Adipocyte (in vitro differentiated cells): ENCODE data around the gene AGRP.

ENCODE experiments used
- DNase-seq: peaks from one replicate; pipeline ENCODE4 v3.0.0-alpha.2; 2015; ENCODE audit warnings: low read depth
- H3K27me3 ChIP-seq: replicated peaks from 2 replicates; pipeline ENCODE4 v1.7.0; 2013; ENCODE audit warnings: mild to moderate bottlenecking, low read length, moderate library complexity; ENCODE audit not compliant: control insufficient read depth, insufficient read depth
- H3K36me3 ChIP-seq: 2 replicates; pipeline ENCODE4 v1.7.0; 2013; ENCODE audit warnings: low read length, mild to moderate bottlenecking, moderate library complexity; ENCODE audit not compliant: control insufficient read depth, insufficient read depth, severe bottlenecking
- H3K4me1 ChIP-seq: 2 replicates; pipeline ENCODE4 v1.7.0; 2013; ENCODE audit warnings: mild to moderate bottlenecking, low read length, moderate library complexity; ENCODE audit not compliant: control insufficient read depth, insufficient read depth
- H3K4me3 ChIP-seq: 2 replicates; pipeline ENCODE4 v1.7.0; 2013; ENCODE audit warnings: mild to moderate bottlenecking, low read length, moderate library complexity
- H3K9ac ChIP-seq: 2 replicates; pipeline ENCODE4 v1.7.0; 2013; ENCODE audit warnings: mild to moderate bottlenecking, low read length, moderate library complexity
- H3K9me3 ChIP-seq: 2 replicates; pipeline ENCODE4 v1.7.0; 2013; ENCODE audit warnings: mild to moderate bottlenecking, low read length, moderate library complexity; ENCODE audit not compliant: control insufficient read depth

Gene AGRP

DNA sequence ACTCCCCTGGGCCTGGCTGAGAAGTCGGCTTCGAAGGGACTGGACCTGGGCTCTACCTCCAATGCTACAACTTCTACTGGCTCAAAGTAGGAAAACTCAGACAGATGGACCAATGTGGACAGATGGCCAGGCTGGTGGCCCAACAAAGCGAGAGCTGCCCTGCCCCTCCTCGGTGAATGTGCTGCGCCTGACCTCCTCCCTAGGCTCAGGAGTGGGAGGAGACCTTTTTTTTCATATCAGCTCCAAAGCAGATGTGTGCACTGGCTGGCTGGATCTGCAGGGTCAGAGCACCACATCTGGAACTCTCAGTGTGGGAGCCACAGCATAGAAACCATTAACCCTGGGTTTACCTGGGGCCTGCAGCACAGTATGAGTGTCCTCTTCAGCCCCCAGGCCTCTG, 23.2 kb downstream of the AGRP start:
- Histone ChIP-seq H3K9ac (no peak overlapping the region), H3K27me3 (no peaks in the 10 kb centered on the region), H3K36me3 (peaks cover 9% of the 10 kb centered on the region), H3K4me3 (no peak overlapping the region), H3K4me1 (peaks cover 76% of the 10 kb centered on the region), H3K9me3 (no peaks in the 10 kb centered on the region)
- no peak for DNase-seq

DNA sequence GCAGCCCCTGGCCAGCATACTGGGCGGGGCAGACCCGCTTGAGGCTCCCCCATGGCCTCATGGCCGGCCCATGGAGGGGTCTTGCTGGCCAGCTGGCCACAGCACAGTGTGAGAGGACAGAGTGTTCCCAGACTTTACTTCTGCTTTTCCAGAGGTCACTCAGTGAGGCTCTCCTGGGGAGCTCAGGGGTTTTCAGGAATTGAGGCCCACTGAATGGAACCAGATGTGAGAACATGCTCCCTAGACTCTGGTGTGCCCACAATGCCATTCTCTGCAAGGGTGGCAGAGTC, 23.5 kb downstream of the AGRP start:
- Histone ChIP-seq H3K36me3 (peaks cover 9% of the 10 kb centered on the region), H3K9me3 (no peaks in the 10 kb centered on the region), H3K9ac (no peak overlapping the region), H3K4me3 (no peak overlapping the region), H3K27me3 (no peaks in the 10 kb centered on the region), H3K4me1 (peaks cover 73% of the 10 kb centered on the region)
- DNase-seq, result peak; percentile 33

DNA sequence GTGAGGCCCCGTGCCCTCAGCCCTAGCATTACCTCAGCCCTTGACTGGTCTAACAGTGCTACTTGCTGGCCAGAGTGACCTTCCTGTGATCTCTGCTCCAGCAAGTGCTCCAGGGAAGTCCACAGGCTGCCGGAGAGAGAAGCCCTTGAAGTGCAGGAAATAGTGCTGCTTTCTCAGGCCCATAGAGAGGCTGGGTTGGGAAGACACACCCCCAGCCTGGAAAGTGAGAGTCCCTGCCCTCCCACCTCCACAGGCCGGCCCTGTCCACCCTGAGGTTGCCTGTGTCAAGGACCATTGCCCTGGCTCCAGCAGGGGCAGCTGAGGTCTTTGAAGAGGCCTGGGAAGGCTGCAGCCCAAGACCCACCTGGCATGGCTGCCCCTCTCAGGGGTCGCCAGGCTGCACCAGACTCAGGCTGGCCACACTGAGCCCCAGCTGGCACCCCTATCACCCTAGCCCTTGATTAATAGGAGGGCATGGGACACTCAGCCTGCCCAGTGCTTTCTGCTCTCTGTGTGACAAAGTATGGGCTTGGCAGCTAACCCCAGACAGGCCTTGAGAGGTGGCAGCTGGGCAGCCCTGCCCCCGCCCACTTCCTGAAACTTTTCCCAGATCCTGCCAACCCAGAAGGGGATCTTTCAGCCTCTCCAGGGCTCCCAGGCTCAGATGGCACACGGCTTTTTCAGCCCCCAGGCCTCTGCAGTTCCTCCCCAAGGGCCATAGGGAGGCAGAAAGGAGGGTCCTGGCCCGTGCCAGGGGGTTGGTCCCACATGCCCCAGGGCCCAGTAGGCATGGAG, 24.1 kb downstream of the AGRP start:
- Histone ChIP-seq H3K4me1 (peaks cover 67% of the 10 kb centered on the region), H3K9ac (peak overlapping the region; percentile 41), H3K4me3 (no peak overlapping the region), H3K36me3 (peaks cover 9% of the 10 kb centered on the region), H3K9me3 (no peaks in the 10 kb centered on the region), H3K27me3 (no peaks in the 10 kb centered on the region)
- peak; percentile 30 for DNase-seq

DNA sequence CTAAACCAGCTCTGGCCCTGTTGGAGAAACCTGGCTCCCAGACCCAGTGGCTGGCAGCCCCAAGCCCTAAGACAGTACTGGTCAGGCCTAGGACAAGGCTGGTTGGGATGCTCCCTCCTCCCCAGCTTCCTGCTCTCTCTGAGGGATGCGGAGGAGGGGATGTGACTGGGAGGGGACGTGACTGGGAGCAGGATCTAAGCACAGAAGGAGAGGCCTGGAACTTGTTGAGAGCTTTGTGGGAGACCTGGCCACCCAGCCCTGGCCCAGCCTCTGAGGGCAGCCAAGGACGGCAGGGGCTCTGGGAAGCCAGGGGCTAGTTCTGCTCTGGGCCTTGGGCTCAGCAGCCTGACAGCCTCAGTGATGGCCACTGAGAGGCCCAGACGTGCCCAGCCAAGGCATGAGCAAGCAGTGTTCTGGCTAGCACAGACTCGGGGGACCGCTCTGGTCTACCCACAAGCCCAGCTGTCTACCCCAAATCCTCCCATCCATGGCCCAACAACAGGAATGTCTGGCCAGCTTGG, 25.2 kb downstream of the AGRP start:
- Histone ChIP-seq H3K36me3 (peaks cover 10% of the 10 kb centered on the region), H3K9ac (peak overlapping the region; percentile 28), H3K4me3 (no peak overlapping the region), H3K27me3 (no peaks in the 10 kb centered on the region), H3K9me3 (no peaks in the 10 kb centered on the region), H3K4me1 (peaks cover 61% of the 10 kb centered on the region)
- no peak for DNase-seq

DNA sequence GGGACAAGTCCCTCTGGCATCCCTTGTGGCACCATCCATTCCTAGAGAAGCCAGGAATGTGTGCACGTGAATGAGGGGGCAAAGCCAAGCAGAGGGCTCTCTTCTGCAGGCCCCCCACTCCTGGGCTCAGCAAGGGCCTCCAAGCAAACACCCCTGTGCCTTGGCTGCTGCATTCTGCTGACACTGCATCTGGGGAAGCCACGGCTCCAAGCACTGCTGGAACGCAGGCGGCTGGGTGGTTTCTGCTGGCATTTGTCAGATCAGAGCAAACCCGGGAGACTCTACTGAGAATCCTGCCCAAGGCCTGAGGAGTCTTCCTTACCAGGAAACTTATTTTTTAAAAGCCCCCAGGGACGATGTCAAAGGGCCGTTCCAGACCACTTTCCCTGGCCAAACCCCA, 25.7 kb downstream of the AGRP start:
- Histone ChIP-seq H3K9ac (peak overlapping the region; percentile 28), H3K36me3 (peaks cover 16% of the 10 kb centered on the region), H3K4me3 (no peak overlapping the region), H3K9me3 (no peaks in the 10 kb centered on the region), H3K4me1 (peaks cover 55% of the 10 kb centered on the region), H3K27me3 (no peaks in the 10 kb centered on the region)
- DNase-seq, result no peak

DNA sequence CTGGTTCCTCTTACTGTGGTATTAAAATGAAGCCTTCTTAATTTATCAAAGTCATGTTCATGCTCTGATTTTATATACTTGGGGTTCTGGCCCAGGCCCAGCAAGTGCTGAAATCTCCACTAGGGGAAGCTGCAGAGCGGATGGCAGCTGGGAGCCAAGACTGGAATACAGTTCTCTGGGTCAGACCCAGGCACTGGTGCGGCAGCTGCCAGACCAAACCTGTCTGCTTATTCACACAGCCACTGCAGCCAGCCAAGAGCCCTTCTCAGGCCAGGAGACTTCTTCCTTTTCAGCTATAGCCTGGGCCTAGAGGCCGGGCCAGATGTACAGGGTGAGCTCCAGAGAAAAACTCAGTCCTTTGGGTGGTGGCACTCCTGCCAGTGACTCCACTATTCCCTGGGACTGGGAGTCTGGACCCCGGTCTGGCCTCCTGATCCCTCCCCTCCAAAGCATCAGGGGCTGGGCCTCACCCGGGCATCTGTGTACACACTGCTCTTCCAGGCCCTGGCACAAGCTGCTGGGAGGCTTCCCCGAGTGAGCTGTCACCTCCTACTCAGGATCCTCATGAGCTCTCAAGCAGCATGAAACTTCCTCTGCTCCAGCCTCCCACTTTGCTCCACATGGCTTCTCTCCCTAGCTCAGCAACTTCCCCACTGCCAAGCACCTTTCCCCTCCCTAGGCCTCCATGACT, 26.8 kb downstream of the AGRP start:
- DNase-seq, result peak; percentile 47
- Histone ChIP-seq H3K36me3 (peaks cover 22% of the 10 kb centered on the region), H3K4me1 (peaks cover 51% of the 10 kb centered on the region), H3K27me3 (no peaks in the 10 kb centered on the region), H3K9me3 (no peaks in the 10 kb centered on the region), H3K4me3 (no peak overlapping the region), H3K9ac (peak overlapping the region; percentile 28)

DNA sequence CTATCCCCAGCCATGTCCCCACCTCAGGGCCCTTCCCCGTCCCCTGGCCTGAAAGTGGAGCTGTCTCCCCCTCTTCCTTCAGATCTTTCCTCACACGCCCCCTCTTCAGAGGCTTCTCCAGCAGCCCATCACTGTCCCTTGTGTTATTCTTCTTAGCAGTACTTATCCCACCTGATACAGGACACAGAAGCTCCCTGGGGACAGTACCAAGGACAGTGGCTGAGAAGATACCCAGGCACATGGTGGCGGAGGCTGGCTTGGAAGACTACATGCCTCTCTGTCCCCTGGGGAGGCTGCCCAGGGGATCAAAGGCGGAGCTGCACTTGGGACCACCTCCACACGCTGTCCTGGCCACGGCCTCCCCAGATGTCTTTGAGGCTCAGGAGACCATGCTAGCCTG, 28.5 kb downstream of the AGRP start:
- Histone ChIP-seq H3K4me3 (no peak overlapping the region), H3K27me3 (no peaks in the 10 kb centered on the region), H3K4me1 (peaks cover 51% of the 10 kb centered on the region), H3K36me3 (peaks cover 15% of the 10 kb centered on the region), H3K9ac (no peak overlapping the region), H3K9me3 (no peaks in the 10 kb centered on the region)
- DNase-seq, result no peak

DNA sequence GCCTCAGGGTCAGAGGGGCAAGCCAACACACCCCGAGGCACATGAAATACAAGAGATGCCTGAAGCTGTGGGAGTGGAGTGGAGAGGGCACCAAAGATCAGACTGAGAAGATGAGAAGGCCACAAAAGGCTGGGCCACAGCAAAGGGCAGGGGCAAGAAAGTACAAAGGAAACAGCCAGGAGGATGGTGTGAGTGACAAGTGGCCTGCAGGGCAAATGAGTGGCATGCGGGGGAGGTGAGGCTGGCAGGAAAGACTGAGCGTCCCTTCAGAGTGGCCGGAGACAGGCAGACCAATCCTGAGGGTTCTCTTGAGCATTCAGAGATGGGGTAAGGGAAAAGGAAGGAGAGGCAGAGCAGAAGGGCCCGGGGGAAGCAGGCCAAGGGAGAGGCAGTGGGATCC, 29.2 kb downstream of the AGRP start:
- Histone ChIP-seq H3K4me3 (no peak overlapping the region), H3K36me3 (peaks cover 15% of the 10 kb centered on the region), H3K27me3 (no peaks in the 10 kb centered on the region), H3K9ac (no peak overlapping the region), H3K4me1 (peaks cover 51% of the 10 kb centered on the region), H3K9me3 (no peaks in the 10 kb centered on the region)
- DNase-seq, result no peak

DNA sequence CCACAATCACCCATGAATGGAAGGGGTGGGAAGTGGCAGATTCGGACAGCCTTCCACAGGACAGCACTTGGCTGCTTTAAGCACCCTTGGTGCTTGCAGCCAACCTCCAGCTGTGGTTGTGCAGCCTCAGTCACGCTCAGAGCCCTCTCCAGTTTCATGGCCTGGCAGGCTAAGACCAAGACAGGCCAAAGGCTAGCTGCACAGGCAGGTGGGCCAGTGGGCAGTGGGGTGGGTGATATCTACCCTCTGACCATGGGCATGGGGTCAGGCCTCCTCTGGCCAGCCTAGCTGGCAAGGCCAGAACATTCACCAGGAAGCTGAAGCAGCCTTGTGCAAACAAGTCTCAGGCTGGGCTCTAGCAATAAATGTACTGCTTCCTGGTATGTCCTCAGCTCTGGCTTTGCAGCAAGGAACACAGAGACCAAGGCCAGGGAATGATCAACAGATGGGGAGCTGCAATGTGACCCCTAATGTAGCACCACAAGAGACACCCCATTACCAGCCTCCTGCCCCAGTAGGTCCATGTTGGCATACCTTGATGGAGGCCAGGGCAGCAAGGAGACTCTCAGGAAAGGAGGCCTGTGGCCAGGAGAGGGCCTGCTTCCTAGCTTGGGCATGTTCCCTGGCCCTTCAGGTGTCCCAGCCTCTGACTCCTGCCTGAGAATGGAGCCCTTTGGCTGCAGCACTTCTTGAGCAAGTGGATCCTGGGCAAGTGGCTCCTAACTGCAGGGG, 31.5 kb downstream of the AGRP start:
- Histone ChIP-seq H3K9ac (no peak overlapping the region), H3K4me1 (peaks cover 42% of the 10 kb centered on the region), H3K36me3 (peaks cover 21% of the 10 kb centered on the region), H3K9me3 (no peaks in the 10 kb centered on the region), H3K27me3 (no peaks in the 10 kb centered on the region), H3K4me3 (no peak overlapping the region)
- DNase-seq, result no peak

DNA sequence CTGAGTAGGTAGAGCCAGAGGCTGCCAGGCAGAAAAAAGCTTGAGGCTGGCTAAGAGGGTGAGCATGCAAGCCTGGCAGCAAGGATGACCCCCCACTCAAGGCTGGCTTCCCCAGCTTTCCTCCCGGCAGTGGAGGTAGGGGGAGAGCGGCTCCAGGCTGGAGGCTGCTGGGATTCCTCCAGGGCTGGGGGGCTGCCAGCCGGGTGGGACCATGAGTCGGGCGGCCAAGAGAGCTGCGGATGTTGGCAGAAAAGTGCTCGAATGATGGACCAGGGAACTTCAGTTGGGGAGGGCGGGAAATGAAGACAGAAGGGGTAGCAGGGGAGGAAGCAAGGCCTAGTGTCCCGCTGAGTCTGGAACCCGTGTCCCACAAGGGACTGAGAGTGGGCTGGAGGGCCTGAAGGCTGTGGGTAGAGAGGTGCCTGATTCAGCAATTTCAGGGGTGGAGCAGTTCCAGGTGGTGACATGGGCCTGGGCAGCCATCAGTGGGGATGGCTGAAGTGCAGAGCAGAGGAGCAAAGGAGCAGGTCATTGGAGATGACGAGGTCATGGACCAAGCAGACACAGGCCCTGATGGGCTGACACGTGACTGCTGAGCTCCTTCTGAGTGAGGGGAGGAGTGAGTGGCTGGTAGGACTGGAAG, 32.2 kb downstream of the AGRP start:
- Histone ChIP-seq H3K4me1 (peaks cover 42% of the 10 kb centered on the region), H3K27me3 (no peaks in the 10 kb centered on the region), H3K4me3 (no peak overlapping the region), H3K9me3 (no peaks in the 10 kb centered on the region), H3K9ac (no peak overlapping the region), H3K36me3 (peaks cover 21% of the 10 kb centered on the region)
- no peak for DNase-seq

DNA sequence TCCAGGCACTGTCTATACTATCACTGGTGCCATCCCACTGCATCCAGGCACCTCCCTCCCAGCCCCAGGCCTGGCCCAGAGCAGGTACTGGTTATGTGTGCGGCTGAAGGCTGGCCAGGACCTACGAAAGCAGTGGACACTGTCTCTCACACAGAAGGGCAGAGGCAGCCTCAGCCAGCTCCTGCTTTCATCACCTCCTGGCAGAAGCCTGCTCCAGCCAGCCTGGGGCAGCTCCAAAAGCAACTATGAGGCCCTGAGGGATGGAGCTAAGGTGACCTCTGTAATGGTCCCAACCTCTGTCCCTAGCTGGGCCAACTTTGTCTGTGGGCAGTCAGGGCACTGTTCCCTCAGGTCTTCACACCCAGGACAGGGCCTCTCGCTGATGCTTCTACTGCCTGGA, 33.6 kb downstream of the AGRP start:
- Histone ChIP-seq H3K9me3 (no peaks in the 10 kb centered on the region), H3K4me3 (no peak overlapping the region), H3K9ac (no peak overlapping the region), H3K27me3 (no peaks in the 10 kb centered on the region), H3K36me3 (peaks cover 21% of the 10 kb centered on the region), H3K4me1 (peaks cover 55% of the 10 kb centered on the region)
- no peak for DNase-seq
